NOMO-1 treated with DMSO at 0.1 percent for 48 hours (cell line): Measurements from ENCODE around the gene RALGDS.

Experiments
- DNase-seq: peaks from one replicate; lab custom pipeline; 2025; ENCODE audit not compliant: unreplicated experiment; lab: John Stamatoyannopoulos, UW

Gene RALGDS

DNA sequence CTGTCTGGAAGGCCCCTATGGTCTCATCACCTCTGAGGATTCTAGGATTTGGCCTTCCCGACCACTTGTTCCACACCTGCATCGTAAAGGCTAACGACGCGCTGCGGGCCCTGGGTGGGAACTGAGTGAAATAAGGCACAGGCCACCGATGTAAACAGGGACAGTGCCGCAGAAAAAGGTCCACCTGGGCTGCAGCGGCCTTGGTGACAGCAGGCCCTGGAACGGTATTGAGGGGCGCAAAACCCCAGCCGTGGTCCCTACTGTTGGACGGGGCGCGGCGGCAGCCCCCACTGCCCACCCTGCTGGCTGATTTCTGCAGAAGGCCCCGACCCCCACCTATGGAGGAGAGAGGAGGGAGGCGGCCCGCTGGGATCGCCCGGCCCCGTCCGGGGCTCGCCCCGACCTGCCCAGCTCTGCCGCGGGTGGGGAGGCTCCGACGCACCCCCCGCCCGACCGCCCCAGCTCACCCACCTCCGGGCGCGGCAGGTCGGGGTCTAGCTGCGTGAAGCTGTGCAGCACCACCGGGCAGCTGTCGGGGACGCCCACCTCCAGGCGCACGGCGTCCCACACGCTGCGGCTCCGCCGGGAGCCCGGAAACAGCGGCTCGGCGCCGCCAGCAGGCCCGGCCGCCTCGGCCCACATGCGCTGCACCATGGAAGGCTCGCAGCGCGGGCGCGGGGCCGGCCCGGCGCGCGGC, 391 bp downstream of the RALGDS start:
- DNase-seq: no peak

DNA sequence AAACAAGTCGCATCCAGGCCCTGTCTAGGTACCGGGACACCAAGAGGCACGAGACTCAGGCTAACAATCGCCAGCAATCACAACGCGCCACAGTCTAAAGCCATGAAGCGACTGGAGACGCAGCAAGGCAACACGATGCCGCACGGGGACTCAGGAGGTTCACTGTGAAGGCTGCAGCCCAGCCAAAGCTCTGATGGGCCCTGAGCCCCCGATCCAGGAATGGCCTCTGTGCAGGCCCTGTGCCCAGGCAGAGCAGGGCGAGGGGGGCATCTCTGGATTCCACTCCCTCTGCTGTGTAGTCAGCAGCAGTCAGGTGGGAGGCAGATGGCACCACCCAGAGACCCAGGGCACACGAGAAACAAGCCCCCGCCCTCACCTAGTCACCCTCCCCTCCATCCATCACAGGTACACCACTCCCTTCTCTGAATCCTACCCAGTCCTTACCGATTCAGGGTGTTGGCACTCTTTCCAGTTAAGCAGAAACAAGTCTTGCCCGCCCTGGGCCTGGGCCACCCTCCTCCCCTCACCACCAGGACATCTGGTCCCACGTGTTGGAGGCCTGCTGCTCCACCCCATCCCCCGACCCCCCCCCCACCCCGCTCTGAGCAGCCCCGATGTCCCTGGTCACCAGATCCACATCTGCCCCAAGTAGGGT, 1.1 kb downstream of the RALGDS start:
- no peak for DNase-seq

DNA sequence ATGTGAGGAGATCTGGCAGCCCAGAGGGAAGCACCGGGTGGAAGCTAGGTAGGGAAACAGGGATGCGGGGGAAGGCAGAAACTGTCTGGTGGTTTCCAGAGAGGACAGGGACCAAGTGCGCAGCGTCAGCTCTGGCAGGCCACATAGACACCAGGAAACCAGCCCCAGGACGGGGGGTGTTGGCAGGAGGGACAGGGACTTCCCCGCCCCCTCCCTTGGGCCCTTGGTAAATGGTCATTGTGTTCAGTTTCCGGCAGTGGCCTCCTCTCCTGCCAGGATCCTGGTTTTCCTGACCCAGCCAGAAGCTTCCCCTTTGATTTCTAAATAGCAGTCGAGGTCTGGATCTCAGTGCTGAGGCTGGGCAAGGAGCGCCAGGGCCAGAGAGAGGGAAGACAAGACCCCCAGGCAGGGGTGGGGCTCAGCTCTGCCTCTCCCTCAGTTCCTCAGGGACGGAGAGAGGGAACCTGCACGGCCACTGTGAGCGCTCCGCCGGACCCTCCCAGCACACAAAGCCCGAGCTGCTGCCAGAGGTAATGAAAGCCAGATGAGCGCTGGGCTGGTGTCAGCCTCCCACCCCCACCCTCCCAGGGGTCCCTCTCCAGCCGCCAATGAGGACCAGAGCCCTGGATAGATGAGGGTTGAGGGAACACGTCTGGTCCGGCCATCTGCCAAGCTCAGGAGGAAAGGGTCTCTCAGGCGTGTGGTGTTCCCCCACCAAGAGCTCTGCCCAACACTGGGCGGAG, 1.8 kb downstream of the RALGDS start:
- DNase-seq: no peak

DNA sequence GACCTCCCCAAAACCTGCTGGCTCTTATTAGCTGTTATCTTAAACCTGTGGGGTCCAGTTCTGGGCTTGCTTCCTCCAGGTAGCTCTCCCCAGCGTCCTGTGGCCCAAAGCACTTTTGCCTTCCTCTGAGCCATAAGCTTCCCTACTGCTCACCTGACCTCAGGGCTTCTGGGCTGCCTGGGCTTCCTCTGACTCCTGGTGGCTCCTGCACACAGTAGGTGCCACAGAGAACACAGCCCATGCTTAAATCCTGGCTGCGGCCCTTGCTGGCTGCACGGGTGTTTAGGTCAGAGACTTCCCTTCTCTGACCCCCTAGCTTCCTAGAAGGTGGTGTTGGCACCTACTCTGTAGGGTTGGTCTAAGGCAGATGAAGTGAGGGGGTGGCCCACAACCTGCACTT, 2.5 kb downstream of the RALGDS start:
- DNase-seq: no peak

DNA sequence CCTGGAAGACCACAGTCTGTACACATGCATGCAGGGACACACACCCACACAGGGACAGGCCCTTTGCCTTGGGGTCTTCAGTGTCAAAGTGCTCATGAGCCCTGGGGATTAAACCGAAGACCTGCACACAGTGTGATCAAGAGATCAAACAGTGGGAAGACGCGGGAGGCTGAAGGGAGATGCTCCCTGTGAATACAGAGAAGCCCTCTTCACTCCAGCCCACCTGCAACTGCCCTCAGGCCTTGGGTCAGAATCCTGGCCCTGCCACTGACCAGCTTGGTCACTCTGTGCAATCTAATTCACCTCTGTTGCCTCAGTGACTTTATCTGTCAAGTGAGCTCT, 2.9 kb downstream of the RALGDS start:
- no peak for DNase-seq

DNA sequence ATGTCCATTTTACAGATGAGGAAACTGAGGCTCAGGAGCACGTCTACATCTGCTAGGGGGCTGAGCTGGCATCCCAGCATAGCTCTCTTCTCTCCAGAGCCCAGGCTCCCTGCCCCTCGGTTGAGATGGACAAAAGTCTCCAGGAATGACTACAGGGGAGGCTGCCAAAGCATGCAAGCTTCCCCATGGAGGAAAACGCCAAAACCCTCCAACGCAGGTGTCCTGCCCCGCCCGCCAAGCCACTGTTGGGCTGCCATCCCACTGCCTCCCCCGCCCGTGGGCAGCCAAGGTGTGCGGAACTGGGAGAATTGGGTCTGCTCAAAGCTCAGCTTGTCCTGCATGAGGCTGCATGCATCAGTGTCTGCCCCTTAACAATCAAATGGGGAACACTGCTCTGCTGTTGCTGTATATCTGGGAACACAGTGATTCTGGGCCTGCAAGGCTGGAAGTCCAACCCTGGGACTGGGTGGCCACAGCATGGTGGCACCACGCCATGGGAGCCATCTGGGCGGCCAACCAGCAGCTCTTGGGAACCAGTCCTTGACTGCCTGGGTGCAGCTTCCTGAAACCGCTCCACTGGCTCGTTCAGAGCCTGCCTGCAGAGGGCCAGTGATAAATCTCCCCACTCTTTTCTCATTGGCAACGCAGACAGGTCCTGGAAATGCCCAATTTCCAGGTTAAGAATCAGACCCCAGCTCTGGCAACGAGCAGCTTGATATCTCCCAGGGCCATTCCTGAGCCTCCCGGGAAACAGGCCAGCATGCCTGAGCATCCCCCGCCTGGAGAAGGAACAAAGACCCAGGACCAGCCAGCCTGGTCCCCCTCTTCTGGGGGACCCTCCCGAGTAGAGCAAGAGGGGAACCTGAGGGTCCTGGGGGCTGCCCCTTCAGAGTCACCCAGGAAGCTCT, 3.5 kb downstream of the RALGDS start:
- no peak for DNase-seq

DNA sequence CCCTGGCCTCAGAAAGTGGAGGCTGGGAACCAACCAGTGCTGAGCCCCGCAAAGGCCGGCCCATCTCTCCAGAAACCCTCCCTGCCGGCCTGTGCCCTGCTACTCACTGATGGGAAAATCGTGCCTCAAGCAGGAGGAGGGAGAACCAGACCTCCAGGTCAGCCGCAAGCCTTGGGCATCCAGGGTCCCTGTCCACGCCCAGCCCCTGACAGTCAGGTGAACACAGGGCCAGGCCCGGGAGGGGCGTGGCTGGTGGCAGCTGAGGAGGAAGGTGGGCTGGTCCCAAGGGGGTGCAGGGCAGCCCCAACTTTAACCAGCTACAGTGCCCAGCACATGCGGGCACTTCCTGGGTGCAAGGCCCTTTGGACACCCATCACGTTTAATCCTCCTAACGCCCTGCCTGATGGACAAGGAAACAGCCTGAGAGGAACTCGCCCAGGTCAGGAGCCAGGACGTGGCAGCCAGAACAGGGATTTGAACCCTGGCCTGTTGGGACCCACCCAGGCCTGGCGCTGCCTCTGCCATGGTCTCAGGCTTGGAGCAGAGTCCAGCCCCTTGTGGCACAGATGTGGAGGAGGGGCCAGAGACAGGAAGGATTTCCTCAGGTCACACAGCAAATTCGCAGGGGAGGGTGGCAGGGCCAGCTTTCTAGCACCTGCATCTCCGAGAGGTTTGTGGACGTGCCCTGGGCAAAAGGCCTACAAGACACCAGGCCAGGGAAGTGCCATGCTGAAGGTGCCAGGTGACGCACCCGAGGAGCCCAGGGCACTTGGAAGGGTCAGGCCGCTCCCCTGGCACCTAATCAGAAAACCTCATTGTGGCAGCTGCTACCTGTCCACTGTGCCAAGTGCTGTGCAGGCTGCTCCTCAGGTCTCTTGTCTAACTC, 4.5 kb downstream of the RALGDS start:
- DNase-seq: no peak

DNA sequence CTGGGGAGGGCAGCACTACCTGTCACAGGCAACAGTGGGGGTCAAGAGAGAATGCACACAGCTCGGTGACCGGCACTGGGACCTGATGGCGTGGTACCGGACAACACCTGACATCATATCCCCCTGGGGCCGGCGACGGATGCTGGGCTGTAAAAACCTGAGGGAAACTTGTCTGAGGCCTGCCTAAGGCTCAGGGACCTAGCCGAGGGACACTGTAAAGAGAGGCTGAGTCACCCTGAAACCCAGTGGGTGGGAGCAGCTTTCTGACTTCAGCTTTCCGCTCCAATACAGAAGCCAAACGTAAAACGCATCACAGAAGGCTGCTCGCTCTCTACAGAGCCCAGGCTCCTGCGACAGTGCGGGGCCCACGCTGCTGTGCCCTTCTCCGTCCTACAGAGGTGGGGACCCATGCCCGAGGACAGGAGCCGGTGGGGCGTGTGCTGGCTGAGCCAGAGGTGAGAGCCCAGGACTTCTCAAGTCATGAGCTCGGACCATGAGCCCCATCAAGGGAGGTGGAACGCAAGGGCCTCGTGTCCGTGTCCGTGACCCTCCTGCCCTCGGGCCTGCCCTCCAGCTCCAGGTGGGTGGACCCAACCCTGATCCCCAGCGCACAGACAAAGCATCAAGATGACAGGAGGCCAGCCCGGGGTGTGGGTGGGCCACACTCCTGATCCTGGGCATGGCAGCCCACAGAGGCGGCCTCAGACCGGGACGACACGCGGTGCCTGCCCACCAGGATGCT, 5.3 kb downstream of the RALGDS start:
- no peak for DNase-seq

DNA sequence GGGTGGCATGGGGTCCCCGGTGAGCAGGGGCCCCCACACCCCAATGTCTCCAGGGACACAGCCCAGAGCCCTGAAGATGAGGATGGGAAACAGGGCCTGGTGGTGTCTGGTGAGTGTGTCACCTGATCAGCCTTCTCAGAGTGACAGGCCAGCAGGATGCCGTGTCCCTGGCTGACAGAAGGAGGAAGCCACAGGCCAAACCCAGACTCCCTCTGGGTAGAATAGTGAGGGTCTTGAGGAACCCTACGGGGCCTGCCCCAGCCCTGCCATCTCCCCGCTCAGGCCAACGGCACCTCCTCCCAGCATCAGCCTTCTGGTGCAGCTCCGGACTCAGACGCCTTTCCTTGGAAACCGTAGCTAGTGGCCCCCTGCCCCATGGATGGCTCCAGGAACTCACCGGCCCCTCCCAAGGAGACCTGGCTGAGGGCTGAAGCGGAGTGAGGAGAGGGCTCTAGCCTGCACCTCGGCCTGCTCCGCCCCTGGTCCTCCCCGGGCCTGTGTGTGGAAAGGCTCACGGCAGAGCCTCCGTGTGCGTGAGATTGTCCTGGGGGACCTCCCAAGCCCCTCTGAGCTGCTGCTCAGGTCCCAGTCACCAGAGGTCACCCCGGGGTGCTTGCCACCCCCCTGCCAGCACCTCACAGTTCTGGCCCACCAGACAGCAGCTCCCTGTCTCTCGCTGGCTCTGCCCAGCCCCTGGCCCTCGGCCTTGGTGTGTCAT, 6.0 kb downstream of the RALGDS start:
- DNase-seq: no peak

DNA sequence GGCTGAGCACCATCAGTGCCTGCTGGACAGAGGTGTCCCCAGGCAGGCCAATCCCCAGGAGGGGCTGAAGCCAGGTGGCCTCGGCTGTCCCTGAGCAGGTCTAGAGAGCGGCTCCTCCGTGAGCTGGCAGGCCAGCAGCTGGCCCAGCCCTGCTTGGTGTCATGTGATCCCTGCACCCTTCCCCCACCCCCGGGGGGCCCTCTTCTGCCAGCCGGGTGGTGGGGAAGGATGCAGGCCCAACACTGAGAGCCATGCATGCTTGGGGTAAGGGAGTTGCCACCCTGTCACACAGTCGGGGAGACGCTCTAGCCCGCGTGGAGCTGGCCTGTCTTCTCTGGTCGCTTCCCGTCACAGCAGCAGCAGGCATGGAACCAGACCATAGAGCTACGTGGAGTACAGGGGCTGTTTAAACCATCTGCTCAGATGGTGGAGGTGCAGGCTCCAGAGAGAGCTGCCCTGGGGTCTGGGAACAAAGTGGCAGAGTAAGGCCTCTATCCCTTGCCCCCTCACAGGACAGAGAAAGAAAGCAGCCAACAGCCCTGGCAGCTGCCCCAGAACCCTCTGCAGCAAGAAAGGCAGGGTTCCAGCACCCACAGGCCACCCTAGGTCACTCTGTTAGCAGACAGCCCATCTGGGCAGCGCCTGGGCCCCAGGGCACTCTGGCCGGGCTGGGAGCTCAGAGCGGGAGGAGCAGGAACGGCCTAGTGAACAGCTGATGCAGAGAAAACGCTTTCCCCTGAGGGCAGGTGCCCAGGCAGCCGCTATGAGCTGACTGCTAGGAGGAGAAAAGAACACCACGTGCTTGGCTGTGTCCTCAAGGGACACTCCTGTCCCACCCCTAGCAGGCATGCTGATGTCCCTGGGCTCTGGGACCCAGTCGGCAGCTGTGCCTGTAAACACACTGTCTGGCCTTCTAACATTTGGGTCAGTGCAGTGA, 6.8 kb downstream of the RALGDS start:
- DNase-seq: peak; percentile 7

DNA sequence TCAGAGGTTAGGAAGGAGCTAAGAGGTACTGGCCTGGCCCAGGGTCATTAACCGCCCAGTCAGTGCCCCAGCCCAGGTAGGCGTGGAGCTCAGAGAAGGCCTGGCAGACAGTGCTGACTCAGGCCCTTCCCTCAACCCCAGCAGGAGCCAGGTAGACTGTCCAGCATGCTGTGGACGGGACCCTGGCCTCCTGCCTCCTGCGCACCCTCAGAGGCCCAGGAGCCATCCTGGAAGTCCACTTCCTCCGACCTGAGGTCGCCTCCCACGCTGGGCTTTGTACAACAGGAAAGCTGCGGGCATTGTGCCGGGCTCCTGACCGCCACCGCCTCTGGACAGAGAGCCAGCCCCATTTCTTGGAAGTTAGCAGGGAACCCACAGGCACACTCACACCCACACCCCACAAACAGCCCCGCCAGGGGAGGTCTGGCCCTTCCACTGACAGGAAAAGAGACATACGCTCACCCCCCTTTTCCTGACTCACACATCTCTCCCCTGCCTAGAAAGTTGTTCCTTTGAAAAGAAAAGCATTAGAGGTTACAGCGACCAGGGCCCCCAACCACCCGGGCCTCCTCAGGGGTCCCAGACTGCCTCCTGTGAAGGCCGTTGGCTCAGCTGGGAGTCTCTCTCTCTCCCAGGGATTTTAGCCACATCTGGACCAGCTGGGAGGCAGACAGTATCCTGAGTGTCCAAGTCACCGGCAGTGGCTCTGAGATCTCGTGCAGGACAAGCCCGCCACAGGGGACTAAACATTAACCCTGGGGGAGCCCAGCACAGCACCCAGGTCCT, 7.7 kb downstream of the RALGDS start:
- no peak for DNase-seq

DNA sequence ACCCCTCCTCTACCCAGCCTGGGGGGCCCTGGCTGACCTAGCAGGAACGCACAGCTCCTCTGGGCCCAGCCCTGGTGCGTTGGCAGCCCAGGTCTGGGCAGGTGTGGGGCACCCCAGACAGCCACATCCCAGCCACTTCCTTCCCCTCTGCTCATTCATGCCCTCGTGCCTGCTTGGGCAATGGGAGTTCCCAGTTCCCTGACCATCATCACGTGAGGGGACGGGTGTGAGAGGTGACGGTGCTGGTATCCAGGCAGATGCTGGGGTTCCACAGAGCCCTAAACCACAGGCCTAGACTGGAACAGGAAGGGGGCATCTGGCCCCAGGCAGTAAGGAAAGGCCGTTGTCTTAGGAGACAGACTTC, 8.4 kb downstream of the RALGDS start:
- peak; percentile 83 for DNase-seq

DNA sequence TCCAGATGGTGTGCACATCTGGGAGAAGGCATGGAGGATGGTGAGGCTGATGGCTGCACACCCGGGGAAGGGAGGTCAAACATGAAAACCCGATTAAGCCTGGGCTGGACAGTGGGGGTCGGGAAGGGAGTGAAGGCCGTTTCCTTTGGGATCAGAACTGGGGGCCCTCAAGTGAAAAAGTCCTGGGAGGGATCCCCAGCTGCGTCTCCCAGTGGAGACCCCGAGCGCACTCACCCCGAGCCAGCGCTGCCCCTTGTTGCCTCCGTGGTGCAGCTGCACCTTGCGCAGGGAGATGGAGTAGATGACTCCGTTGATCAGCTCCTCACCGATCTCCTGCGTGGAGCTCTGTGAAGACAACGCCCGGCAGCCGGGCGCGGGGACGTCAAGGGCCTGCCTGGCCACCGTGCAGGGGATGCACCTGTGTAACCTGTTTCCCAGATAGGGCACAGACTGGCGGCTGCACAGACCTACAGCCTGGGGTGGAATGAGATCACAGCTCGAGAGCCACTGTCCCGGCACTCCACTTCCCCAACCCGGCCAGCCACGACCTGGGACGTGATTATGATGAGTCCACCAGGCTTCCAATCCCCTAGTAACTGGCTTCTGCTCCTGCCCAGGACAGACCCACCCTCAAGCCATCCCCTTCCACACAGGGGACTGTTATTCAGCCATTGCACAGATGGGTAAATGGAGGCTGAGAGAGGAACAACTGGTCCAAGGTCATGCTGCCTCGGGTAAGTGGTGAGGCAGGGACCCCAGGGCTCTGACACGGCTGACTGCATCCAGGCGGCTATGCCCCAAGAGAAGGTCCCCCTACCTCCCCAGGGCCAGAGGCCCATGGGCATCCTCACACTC, 9.0 kb downstream of the RALGDS start:
- DNase-seq: no peak

DNA sequence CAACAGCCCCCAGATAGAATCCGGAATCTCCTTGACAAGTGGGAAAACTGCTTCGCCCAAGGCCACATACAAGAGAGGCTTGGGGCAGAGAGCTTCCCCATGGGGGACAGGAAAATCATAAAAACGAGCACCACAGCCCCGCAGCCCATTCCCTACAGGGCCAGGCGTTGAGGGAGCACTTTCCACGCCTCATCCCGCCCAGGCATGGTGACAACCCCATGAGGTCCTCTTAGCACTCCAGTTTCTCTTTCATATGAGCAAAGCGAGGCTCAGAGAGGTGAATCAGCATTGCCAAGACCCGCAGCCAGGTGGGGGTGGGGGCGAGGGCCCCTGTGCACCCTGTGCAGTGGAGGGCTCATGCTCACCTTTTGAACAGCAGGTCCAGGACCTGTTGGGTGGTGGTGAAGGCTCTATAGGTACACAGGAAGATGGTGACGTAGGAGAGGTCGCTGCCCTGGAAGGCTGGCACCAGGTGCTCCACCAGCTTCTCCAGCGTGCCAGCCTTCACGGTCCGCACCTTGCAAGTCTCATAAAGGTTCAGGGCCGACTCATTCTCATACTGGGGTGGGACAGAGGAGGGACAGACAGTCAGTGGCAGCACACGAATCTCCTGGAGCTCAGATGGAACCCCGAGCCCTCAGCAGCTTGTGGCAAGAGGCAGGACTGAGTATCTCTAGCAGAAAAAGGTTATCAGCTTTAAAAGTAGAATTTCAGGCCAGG, 10.9 kb downstream of the RALGDS start:
- DNase-seq: no peak

DNA sequence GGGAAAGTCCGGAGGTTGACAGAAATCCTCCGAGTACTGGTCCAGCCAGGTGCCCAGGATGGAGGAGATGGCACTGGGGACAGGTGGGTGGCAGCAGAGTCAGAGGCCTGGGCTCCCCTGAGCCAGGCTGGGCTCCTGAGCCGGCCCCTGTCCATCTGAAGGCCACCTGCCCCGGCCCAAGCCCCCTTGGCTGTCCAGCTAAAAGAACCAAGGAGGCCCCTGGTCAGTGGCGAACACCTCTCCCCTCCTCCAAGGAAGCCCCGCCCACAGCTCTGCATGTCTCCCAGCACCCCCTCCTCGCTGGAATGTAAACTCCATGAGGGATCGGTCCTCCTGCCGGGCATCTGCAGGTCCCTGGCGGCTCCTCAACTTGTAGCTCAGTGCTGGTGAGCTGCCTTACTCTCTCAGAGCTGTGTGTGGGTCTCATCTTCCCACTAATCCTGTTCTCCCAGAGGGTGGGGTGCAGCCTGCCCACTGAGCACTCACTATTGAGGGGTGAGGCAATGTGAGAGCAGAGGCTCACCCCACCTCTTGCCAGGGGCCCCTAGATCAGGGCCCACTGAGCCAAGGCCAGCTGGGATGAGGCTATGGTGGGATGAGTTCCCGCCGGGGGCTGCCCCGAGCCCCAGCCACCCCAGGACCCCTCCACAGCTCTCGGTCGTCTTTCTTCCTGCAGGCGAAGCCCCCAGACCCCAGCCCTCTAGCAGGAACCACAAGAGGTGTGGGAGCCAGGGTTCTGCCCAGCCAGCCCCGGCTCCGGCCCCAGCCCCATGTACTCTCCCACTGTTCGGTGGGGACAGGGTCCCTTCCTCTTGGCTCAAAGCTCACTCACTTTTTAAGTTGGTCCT, 12.0 kb downstream of the RALGDS start:
- DNase-seq: no peak
